H1 (cell line): Measurements from ENCODE around the gene GNB3. TPM values are rescaled to one million over a fixed set of nuclear protein-coding genes. Genes with fewer than 3 reads are reported as not detected.

Source experiments
- CTCF ChIA-PET: fragments of 300-600 bp; sonication (Branson Sonifier 250); formaldehyde crosslinking; loops from one replicate; lab custom pipeline; 2021; ENCODE audit not compliant: partially characterized antibody; lab: Charles Lee
- POLR2A ChIA-PET: fragments of 300-600 bp; sonication (Branson Sonifier 250); formaldehyde crosslinking; loops from one replicate; lab custom pipeline; 2021; ENCODE audit warnings: inconsistent platforms; ENCODE audit not compliant: partially characterized antibody; lab: Charles Lee
- DNase-seq, 2 experiments: peaks; one replicate each; pipeline versions ENCODE4 v3.0.0 to v3.0.0-alpha.2; 2010 to 2022; ENCODE audit warnings: low spot score in 2 of 2, low read depth in 1 of 2, mixed read lengths in 1 of 2
- FAIRE-seq: peaks from 2 replicates; lab custom pipeline; 2011; peaks lifted over from hg19 to GRCh38; lab: Jason Lieb, UNC
- H2AFZ ChIP-seq: 2 replicates; pipeline ENCODE4 v1.8.1; 2012; ENCODE audit warnings: low read length, inconsistent platforms
- H2AK5ac ChIP-seq: 2 replicates; pipeline ENCODE4 v1.6.1; 2013; ENCODE audit warnings: low read depth, low read length
- H2BK120ac ChIP-seq: replicated peaks from 2 replicates; pipeline ENCODE3; 2013; ENCODE audit warnings: low read depth, low read length, inconsistent platforms
- H2BK12ac ChIP-seq: 2 replicates; pipeline ENCODE4 v1.6.1; 2013; ENCODE audit warnings: low read depth, low read length
- H2BK15ac ChIP-seq: 2 replicates; pipeline ENCODE4 v1.6.1; 2013; ENCODE audit warnings: low read length
- H2BK20ac ChIP-seq: 2 replicates; pipeline ENCODE4 v1.6.1; 2013; ENCODE audit warnings: low read length
- H2BK5ac ChIP-seq: 2 replicates; pipeline ENCODE4 v1.6.1; 2013; ENCODE audit warnings: low read depth, low read length
- H3K14ac ChIP-seq: 2 replicates; pipeline ENCODE4 v1.6.1; 2013; ENCODE audit warnings: inconsistent platforms; ENCODE audit not compliant: insufficient read length
- H3K18ac ChIP-seq: 2 replicates; pipeline ENCODE4 v1.6.1; 2013; ENCODE audit warnings: low read length; ENCODE audit errors: extremely low read depth
- H3K23ac ChIP-seq: 2 replicates; pipeline ENCODE4 v1.6.1; 2013; ENCODE audit warnings: inconsistent platforms; ENCODE audit not compliant: insufficient read length
- H3K23me2 ChIP-seq: 2 replicates; pipeline ENCODE4 v1.6.1; 2013; ENCODE audit warnings: low read depth, low read length
- H3K27ac ChIP-seq: 2 replicates; pipeline ENCODE4 v1.6.1; 2011; ENCODE audit warnings: low read depth, low read length, inconsistent platforms
- H3K27me3 ChIP-seq, 4 experiments: replicated peaks in 1 of 4; 1 replicate in 1 of 4; 2 replicates in 3 of 4; pipeline versions ENCODE4 v1.6.1 to v1.8.1; 2011 to 2013; ENCODE audit warnings: low read length in 3 of 4, mild to moderate bottlenecking in 3 of 4, inconsistent platforms in 2 of 4, mixed read lengths in 2 of 4, moderate library complexity in 1 of 4; ENCODE audit not compliant: control insufficient read depth in 3 of 4, insufficient read depth in 3 of 4; ENCODE audit errors: extremely low read depth in 1 of 4
- H3K36me3 ChIP-seq, 4 experiments: 2 replicates each; pipeline versions ENCODE4 v1.6.1 to v1.8.1; 2011 to 2013; ENCODE audit warnings: mild to moderate bottlenecking in 4 of 4, low read length in 3 of 4, moderate library complexity in 2 of 4, control low read depth in 1 of 4, inconsistent platforms in 1 of 4; ENCODE audit not compliant: insufficient read depth in 4 of 4, control insufficient read depth in 2 of 4
- H3K4ac ChIP-seq: replicated peaks from 2 replicates; pipeline ENCODE3; 2013; ENCODE audit warnings: low read length, low read depth, mixed read lengths, inconsistent platforms; ENCODE audit not compliant: insufficient read length
- H3K4me1 ChIP-seq, 4 experiments: replicated peaks in 1 of 4; 1 replicate in 1 of 4; 2 replicates in 3 of 4; pipeline versions ENCODE4 v1.6.1 to v1.8.1; 2011 to 2013; ENCODE audit warnings: low read length in 3 of 4, inconsistent platforms in 2 of 4, mixed read lengths in 1 of 4; ENCODE audit not compliant: insufficient read depth in 4 of 4, control insufficient read depth in 3 of 4
- H3K4me2 ChIP-seq, 2 experiments: 2 replicates each; pipeline versions ENCODE4 v1.6.1 to v1.8.1; 2011 to 2013; ENCODE audit warnings: low read depth in 2 of 2, low read length in 2 of 2, control low read depth in 1 of 2, inconsistent platforms in 1 of 2, mild to moderate bottlenecking in 1 of 2; ENCODE audit not compliant: insufficient read depth in 1 of 2
- H3K4me3 ChIP-seq, 4 experiments: fragments of 200-600, 300-600 bp in 1 of 4; sonication (generic), shearing (Covaris generic), sonication (Bioruptor Twin) in 1 of 4; 2 replicates each; pipeline versions ENCODE4 v1.5.1 to v1.8.1; 2011 to 2016; ENCODE audit warnings: low read length in 4 of 4, low read depth in 3 of 4, control low read depth in 2 of 4, inconsistent platforms in 2 of 4, mild to moderate bottlenecking in 2 of 4, mixed read lengths in 1 of 4, moderate library complexity in 1 of 4; ENCODE audit not compliant: insufficient read depth in 2 of 4; ENCODE audit errors: extremely low read depth in 1 of 4
- H3K56ac ChIP-seq: replicated peaks from 2 replicates; pipeline ENCODE3; 2013; ENCODE audit warnings: low read depth, mild to moderate bottlenecking, mixed read lengths, low read length, inconsistent platforms; ENCODE audit not compliant: insufficient read length
- H3K79me1 ChIP-seq: 2 replicates; pipeline ENCODE4 v1.6.1; 2013; ENCODE audit warnings: low read depth, low read length, control low read depth
- H3K79me2 ChIP-seq, 2 experiments: 2 replicates each; pipeline versions ENCODE4 v1.6.1 to v1.8.1; 2012 to 2013; ENCODE audit warnings: low read length in 2 of 2, mild to moderate bottlenecking in 2 of 2, inconsistent platforms in 1 of 2; ENCODE audit not compliant: insufficient read depth in 2 of 2, control insufficient read depth in 1 of 2
- H3K9ac ChIP-seq, 4 experiments: replicated peaks in 1 of 4; 1 replicate in 1 of 4; 2 replicates in 3 of 4; pipeline versions ENCODE4 v1.6.1 to v1.8.1; 2011 to 2013; ENCODE audit warnings: low read depth in 3 of 4, low read length in 3 of 4, control low read depth in 2 of 4, mild to moderate bottlenecking in 2 of 4, moderate library complexity in 2 of 4, inconsistent platforms in 1 of 4; ENCODE audit errors: extremely low read depth in 1 of 4
- H3K9me3 ChIP-seq, 2 experiments: 2 replicates each; pipeline versions ENCODE4 v1.6.1 to v1.8.1; 2012 to 2013; ENCODE audit warnings: mild to moderate bottlenecking in 2 of 2, moderate library complexity in 2 of 2, control low read depth in 1 of 2, inconsistent platforms in 1 of 2, low read depth in 1 of 2, low read length in 1 of 2, mixed read lengths in 1 of 2; ENCODE audit not compliant: insufficient read depth in 2 of 2
- H4K20me1 ChIP-seq, 2 experiments: replicated peaks in 1 of 2; 2 replicates each; pipeline versions ENCODE3 to v1.8.1; 2011 to 2013; ENCODE audit warnings: inconsistent platforms in 2 of 2, low read length in 2 of 2, mild to moderate bottlenecking in 1 of 2; ENCODE audit not compliant: insufficient read depth in 2 of 2, control insufficient read depth in 1 of 2
- H4K5ac ChIP-seq: 2 replicates; pipeline ENCODE4 v1.6.1; 2013; ENCODE audit warnings: low read length, low read depth, mixed read lengths, inconsistent platforms; ENCODE audit not compliant: insufficient read length
- H4K8ac ChIP-seq: 2 replicates; pipeline ENCODE4 v1.8.0; 2013; ENCODE audit warnings: mild to moderate bottlenecking, moderate library complexity, low read length, inconsistent platforms; ENCODE audit not compliant: insufficient read depth; ENCODE audit errors: extremely low read depth
- H4K91ac ChIP-seq: replicated peaks from 2 replicates; pipeline ENCODE3; 2013; ENCODE audit warnings: low read length, mixed read lengths, inconsistent platforms; ENCODE audit not compliant: insufficient read length
- ASH2L ChIP-seq: fragments of 200-600, 300-600 bp; sonication (generic); IDR thresholded peaks from one replicate; pipeline ENCODE4 v1.7.1; 2017; ENCODE audit warnings: low read length
- CREB1 ChIP-seq: IDR thresholded peaks from 2 replicates; pipeline ENCODE4 v1.6.1; 2012; ENCODE audit warnings: inconsistent platforms
- EZH2 ChIP-seq: fragments of 200-600 bp; sonication (generic); IDR thresholded peaks from 2 replicates; pipeline ENCODE4 v1.7.1; 2012; ENCODE audit warnings: low read depth, mild to moderate bottlenecking, moderate library complexity, low read length, inconsistent platforms; ENCODE audit not compliant: severe bottlenecking
- HDAC2 ChIP-seq, 2 experiments: fragments of 300-600 bp in 1 of 2; sonication (generic) in 1 of 2; IDR thresholded peaks; 2 replicates each; pipeline ENCODE4 v1.6.1; 2011 to 2012; ENCODE audit warnings: low read depth in 2 of 2, low read length in 2 of 2, mild to moderate bottlenecking in 2 of 2, moderate library complexity in 2 of 2, borderline replicate concordance in 1 of 2, inconsistent platforms in 1 of 2
- JUN ChIP-seq: IDR thresholded peaks from 2 replicates; pipeline ENCODE4 v1.6.1; 2011; ENCODE audit warnings: low read depth, mild to moderate bottlenecking, improper control_type of control experiment, low read length
- POLR2AphosphoS5 ChIP-seq: IDR thresholded peaks from 2 replicates; pipeline ENCODE4 v1.6.1; 2011; ENCODE audit warnings: low read depth, low read length
- RXRA ChIP-seq: IDR thresholded peaks from 2 replicates; pipeline ENCODE4 v1.6.1; 2011; ENCODE audit warnings: low read depth, mild to moderate bottlenecking, low read length, moderate library complexity; ENCODE audit not compliant: insufficient read depth
- SAP30 ChIP-seq: fragments of 300-600 bp; sonication (generic); IDR thresholded peaks from 2 replicates; pipeline ENCODE4 v1.7.1; 2012; ENCODE audit warnings: low read length, moderate library complexity, mild to moderate bottlenecking, inconsistent platforms; ENCODE audit not compliant: insufficient read depth, insufficient replicate concordance
- SIN3A ChIP-seq, 2 experiments: IDR thresholded peaks in 1 of 2; conservative IDR thresholded peaks in 1 of 2; 2 replicates each; pipeline ENCODE4 v1.6.1; 2011 to 2012; ENCODE audit warnings: low read length in 2 of 2, improper control_type of control experiment in 1 of 2, low read depth in 1 of 2, mild to moderate bottlenecking in 1 of 2
- SIX5 ChIP-seq: IDR thresholded peaks from 2 replicates; pipeline ENCODE4 v1.6.1; 2011; ENCODE audit warnings: mild to moderate bottlenecking, low read depth, low read length
- SUZ12 ChIP-seq: fragments of 200-600 bp; sonication (generic); IDR thresholded peaks from 2 replicates; pipeline ENCODE4 v1.6.1; 2012; ENCODE audit warnings: mild to moderate bottlenecking, inconsistent platforms, low read length, moderate library complexity, mixed read lengths
- TCF12 ChIP-seq: IDR thresholded peaks from 2 replicates; pipeline ENCODE4 v1.6.1; 2011; ENCODE audit warnings: low read depth, mild to moderate bottlenecking, low read length
- TEAD4 ChIP-seq: IDR thresholded peaks from 2 replicates; pipeline ENCODE4 v1.6.1; 2012; ENCODE audit warnings: low read depth, low read length, inconsistent platforms, mixed read lengths
- WGBS, 2 experiments: shearing (Covaris generic) in 1 of 2; methylation state at CpG; one replicate each; pipeline versions ENCODE4 v1.1.6 to v1.1.7; 2013 to 2015; ENCODE audit warnings: low lambda C conversion rate in 2 of 2, mixed read lengths in 2 of 2, inconsistent platforms in 1 of 2, low coverage in 1 of 2, missing lambda C conversion rate in 1 of 2; ENCODE audit not compliant: insufficient replicate concordance in 2 of 2, insufficient coverage in 1 of 2, insufficient read length in 1 of 2; ENCODE audit errors: extremely low coverage in 1 of 2, missing lambda C conversion rate in 1 of 2; 5-methylcytosine and 5-hydroxymethylcytosine counted together
- polyA plus RNA-seq, 7 experiments: library from polyadenylated mRNA; depleted of rRNA in 3 of 7; stranded (reverse) in 5 of 7; unstranded in 2 of 7; fragments of >200 nt in 5 of 7; fragments of 200-250 nt in 2 of 7; gene quantifications; 1 replicate in 5 of 7; 2 replicates in 1 of 7; 4 replicates in 1 of 7; pipeline versions ENCODE4 v1.2.1 to v1.2.3, GENCODE V29; 2011 to 2013; ENCODE audit warnings: missing spikeins in 2 of 7, mixed read lengths in 2 of 7
- total RNA-seq: library from RNA; stranded (reverse); fragmentation: NEBNext Ultra II Directional; extraction: Animal tissue kit (Norgen Biotek cat#: 25700); gene quantifications from 2 replicates; pipeline ENCODE4 v1.2.1, GENCODE V29; 2021

GNB3 gene
- total and polyA plus RNA-seq, 2 of the 8 experiments (the other 6 are each of a cell fraction or from before 2014, with no cell fraction given), result 9.9 TPM

GRCh38 chr12:6884539-6884938 lies 43.8 kb downstream of the GNB3 start:
- peak overlapping the region; percentile 51; the same call in 1 of the 2 replicates for H3K18ac ChIP-seq
- H4K8ac ChIP-seq, result 0 out of 2 replicates have a peak overlapping the region, but pooled peaks have one; percentile 17
- H3K79me1 ChIP-seq, result no peaks in the 10 kb centered on the region
- H3K4ac ChIP-seq, result no peak overlapping the region
- H3K79me2 ChIP-seq, result no peaks in the 10 kb centered on the region
- no peak overlapping the region for H3K4me2 ChIP-seq
- no peaks in the 10 kb centered on the region for H4K20me1 ChIP-seq
- H3K36me3 ChIP-seq, result peaks cover 0 to 20% (median 1%) of the 10 kb centered on the region in 4 experiments; a peak in 4 of 8 replicates
- CTCF ChIA-PET, result interaction anchor here (1.2 to 3.1 kb wide), 5 partner anchors 8 to 41 kb away, joined by 4 to 18 read pairs (median 4); partner anchors contain the start of gene SPSB2
- H3K23me2 ChIP-seq, result no peaks in the 10 kb centered on the region
- 0 out of 2 replicates have a peak overlapping the region, but pooled peaks have one; percentile 94 for H2BK12ac ChIP-seq
- peak overlapping the region; percentile 15 for H2BK5ac ChIP-seq
- 0 out of 2 replicates have a peak overlapping the region, but pooled peaks have one; percentile 95 for H2BK20ac ChIP-seq
- peaks cover 2 to 10% (median 5%) of the 10 kb centered on the region in 4 experiments; a peak in 5 of 7 replicates for H3K4me1 ChIP-seq
- no peak overlapping the region for H2BK15ac ChIP-seq
- no peak overlapping the region for H2AK5ac ChIP-seq
- WGBS, 2 experiments, result 93% methylated on average over 21 of the region's 22 CpGs; no CpG with 5 or more reads in 1 of the 2 experiments
- no peak overlapping the region for H3K23ac ChIP-seq
- H3K56ac ChIP-seq, result no peak overlapping the region
- no peak overlapping the region for H3K14ac ChIP-seq
- no peak overlapping the region for H3K27ac ChIP-seq
- peak overlapping the region; percentile 4 for H2BK120ac ChIP-seq
- no peak overlapping the region for H3K9ac ChIP-seq
- no peak overlapping the region for H4K91ac ChIP-seq
- H2AFZ ChIP-seq, result no peak overlapping the region
- FAIRE-seq (no peak), DNase-seq (no peak)
- POLR2A ChIA-PET, result interaction anchor here (0.6 to 5.7 kb wide), 11 partner anchors 8 to 59 kb away, joined by 3 to 50 read pairs (median 3); partner anchors contain the start of genes C12orf57, CDCA3, RNU7-1 and SPSB2
- no peaks in the 10 kb centered on the region for H3K27me3 ChIP-seq
- no peaks in the 10 kb centered on the region for H3K9me3 ChIP-seq
- no peak overlapping the region for H3K4me3 ChIP-seq
- no peak overlapping the region for H4K5ac ChIP-seq
- no peak for TF ChIP-seq JUN
- no peak for TF ChIP-seq RXRA
- no peak for TF ChIP-seq CREB1
- no peak for TF ChIP-seq ASH2L
- TF ChIP-seq SIX5, result no peak
- TF ChIP-seq POLR2AphosphoS5, result no peak
- TF ChIP-seq TEAD4, result no peak
- TF ChIP-seq SIN3A (conservative IDR thresholded peaks at IDR 0.05 in 1 of 2, IDR thresholded peaks at IDR 0.05 in 1 of 2; ENCODE audit: low read depth in 1 of 2, low read length in 2 of 2), result no peak
- TF ChIP-seq EZH2, result no peak
- no peak for TF ChIP-seq SUZ12
- no peak for TF ChIP-seq HDAC2 (IDR thresholded peaks at IDR 0.05; ENCODE audit: borderline replicate concordance in 1 of 2, low read depth in 2 of 2, low read length in 2 of 2)
- no peak for TF ChIP-seq TCF12
- no peak for TF ChIP-seq SAP30
